Measurements from ENCODE around the gene MAPRE2.

The MAPRE2 gene

GRCh38 chr18:35118641-35119040 is 77.4 kb downstream of the MAPRE2 start:
- no peak overlapping the region for H3K4me3 ChIP-seq (ENCODE audit: low read depth, low read length)

GRCh38 chr18:35121038-35121437 is 79.8 kb downstream of the MAPRE2 start:
- no peak overlapping the region for H3K4me3 ChIP-seq (ENCODE audit: low read depth, low read length)

- no peak overlapping the region for H3K4me3 ChIP-seq (ENCODE audit: low read depth, low read length)
Measured at GRCh38 chr18:35121531-35121930, 80.3 kb downstream of the MAPRE2 start.

- no peak overlapping the region for H3K4me3 ChIP-seq (ENCODE audit: low read depth, low read length)
Measured at GRCh38 chr18:35122586-35123224, 81.5 kb downstream of the MAPRE2 start.

GRCh38 chr18:35123811-35124210 is 82.6 kb downstream of the MAPRE2 start:
- H3K4me3 ChIP-seq (ENCODE audit: low read depth, low read length), result no peak overlapping the region

GRCh38 chr18:35127201-35127600 is 86.0 kb downstream of the MAPRE2 start:
- H3K4me3 ChIP-seq (ENCODE audit: low read depth, low read length), result no peak overlapping the region

GRCh38 chr18:35128675-35129074 is 87.5 kb downstream of the MAPRE2 start:
- H3K4me3 ChIP-seq (ENCODE audit: low read depth, low read length), result no peak overlapping the region

GRCh38 chr18:35130236-35130635 is 89.0 kb downstream of the MAPRE2 start:
- H3K4me3 ChIP-seq (ENCODE audit: low read depth, low read length), result no peak overlapping the region

GRCh38 chr18:35131387-35132020 is 90.3 kb downstream of the MAPRE2 start:
- H3K4me3 ChIP-seq (ENCODE audit: low read depth, low read length), result no peak overlapping the region

- H3K4me3 ChIP-seq (ENCODE audit: low read depth, low read length), result no peak overlapping the region
Measured at GRCh38 chr18:35132021-35132902, 91.0 kb downstream of the MAPRE2 start.

GRCh38 chr18:35134190-35134730 is 93.0 kb downstream of the MAPRE2 start:
- H3K4me3 ChIP-seq (ENCODE audit: low read depth, low read length), result no peak overlapping the region

GRCh38 chr18:35134791-35135531 is 93.7 kb downstream of the MAPRE2 start:
- H3K4me3 ChIP-seq (ENCODE audit: low read depth, low read length), result no peak overlapping the region

- no peak overlapping the region for H3K4me3 ChIP-seq (ENCODE audit: low read depth, low read length)
Measured at GRCh38 chr18:35136248-35136647, 95.0 kb downstream of the MAPRE2 start.

- no peak overlapping the region for H3K4me3 ChIP-seq (ENCODE audit: low read depth, low read length)
Measured at GRCh38 chr18:35136885-35137284, 95.7 kb downstream of the MAPRE2 start.

GRCh38 chr18:35137632-35138031 is 96.4 kb downstream of the MAPRE2 start:
- no peak overlapping the region for H3K4me3 ChIP-seq (ENCODE audit: low read depth, low read length)

- H3K4me3 ChIP-seq (ENCODE audit: low read depth, low read length), result no peak overlapping the region
Measured at GRCh38 chr18:35138773-35139172, 97.6 kb downstream of the MAPRE2 start.

- H3K4me3 ChIP-seq (ENCODE audit: low read depth, low read length), result no peak overlapping the region
Measured at GRCh38 chr18:35139517-35139916, 98.3 kb downstream of the MAPRE2 start.

GRCh38 chr18:35141077-35141476 is 99.9 kb downstream of the MAPRE2 start:
- H3K4me3 ChIP-seq (ENCODE audit: low read depth, low read length), result no peak overlapping the region

- no peak overlapping the region for H3K4me3 ChIP-seq (ENCODE audit: low read depth, low read length)
Measured at GRCh38 chr18:35141567-35142274, 100.5 kb downstream of the MAPRE2 start.

GRCh38 chr18:35142275-35142615 is 101.0 kb downstream of the MAPRE2 start:
- H3K4me3 ChIP-seq (ENCODE audit: low read depth, low read length), result no peak overlapping the region

All from iPS-11a (cell line).